Fibroblast of mammary gland (primary cell): ENCODE data around the gene MXRA8.
A peak's percentile ranks its signal among the peaks of the same experiment; 100 is the strongest.

Experiments used
- DNase-seq: peaks from one replicate; pipeline ENCODE4 v3.0.0-alpha.2; 2010; ENCODE audit warnings: low read depth
- H3K4me3 ChIP-seq: 2 replicates; pipeline ENCODE4 v1.5.1; 2011; ENCODE audit warnings: low read depth, mild to moderate bottlenecking, low read length, moderate library complexity; ENCODE audit not compliant: control insufficient read depth
- CTCF ChIP-seq: conservative IDR thresholded peaks from 2 replicates; pipeline ENCODE4 v1.5.1; 2011; ENCODE audit warnings: low read depth, low read length, inconsistent platforms; ENCODE audit not compliant: control insufficient read depth, insufficient read depth

MXRA8 gene

DNA sequence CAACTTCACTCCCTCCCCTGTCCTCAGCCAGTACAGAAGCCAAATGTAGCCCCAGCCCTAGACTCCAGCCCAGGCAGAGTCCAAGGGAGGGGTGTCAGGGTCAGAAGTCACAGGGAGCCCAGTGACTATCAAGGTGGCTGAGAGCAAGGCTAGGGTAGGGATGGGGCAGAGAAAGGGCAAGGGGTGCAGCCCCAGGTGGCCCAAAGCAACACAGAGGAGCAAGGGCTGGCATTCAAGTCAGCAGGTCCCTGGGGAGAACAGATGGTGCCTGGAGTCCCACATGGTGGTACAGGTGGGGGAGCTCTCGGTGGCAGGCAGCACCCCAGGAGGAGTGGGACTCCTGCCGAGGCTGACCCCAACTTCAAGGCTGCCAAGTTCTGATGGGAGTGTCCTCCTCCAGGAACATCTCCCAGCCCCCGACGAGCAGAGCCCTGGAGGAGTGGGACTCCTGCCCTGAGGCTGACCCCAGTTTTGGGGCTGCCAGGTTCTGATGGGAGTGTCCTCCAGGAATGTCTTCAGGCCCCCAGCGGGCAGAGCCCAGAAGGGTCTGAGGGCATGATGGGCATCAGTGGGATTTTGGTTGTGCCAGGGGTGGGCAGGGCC, 5.5 kb downstream of the MXRA8 start:
- no peak overlapping the region for H3K4me3 ChIP-seq
- DNase-seq = no peak
- TF ChIP-seq CTCF = no peak

DNA sequence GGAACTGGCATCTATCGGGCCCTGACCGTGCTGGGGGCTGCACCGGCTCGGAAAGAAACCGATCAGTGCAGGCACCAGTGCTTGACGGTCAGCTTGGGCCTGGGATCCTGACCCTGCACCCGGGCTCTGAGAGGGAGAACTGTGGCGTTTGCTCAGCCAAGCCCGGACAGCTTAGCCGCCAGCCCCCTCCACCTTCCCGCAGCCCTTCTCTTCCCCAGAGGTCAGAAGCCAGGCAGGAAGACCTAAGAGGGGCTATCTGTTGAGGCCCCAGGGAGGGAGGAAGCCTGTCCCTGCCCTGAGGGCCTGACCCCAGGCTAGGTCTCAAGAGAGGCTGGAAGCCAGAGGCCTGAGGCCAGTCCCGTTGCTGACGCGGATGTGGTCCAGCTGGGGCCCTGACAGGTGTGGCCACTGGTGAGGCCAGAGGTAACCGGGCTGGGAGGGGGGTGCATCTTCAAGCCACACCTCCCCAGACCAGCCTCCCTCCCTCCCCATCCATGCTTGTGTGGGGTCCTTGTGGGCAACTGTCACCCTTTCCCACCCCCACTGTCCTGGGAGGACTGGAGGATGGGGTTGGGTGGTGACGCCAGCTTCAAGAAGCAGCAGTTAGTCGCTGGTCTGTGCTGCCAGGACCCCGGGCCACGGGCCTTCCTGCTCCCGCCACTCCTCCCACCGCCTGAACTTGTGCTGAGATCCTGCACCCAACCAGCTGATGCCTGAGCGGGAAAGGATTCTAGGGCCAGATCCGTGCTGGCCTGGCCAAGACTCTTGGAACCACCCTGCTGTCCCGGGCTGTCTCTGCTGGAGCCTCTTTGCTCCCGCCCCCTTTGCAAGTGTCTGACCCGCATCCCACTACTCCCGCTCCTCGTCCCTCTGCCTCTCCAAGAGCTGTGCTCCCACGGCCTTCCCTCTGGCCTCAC, 6.6 kb downstream of the MXRA8 start:
- TF ChIP-seq CTCF = no peak
- H3K4me3 ChIP-seq = no peak overlapping the region

DNA sequence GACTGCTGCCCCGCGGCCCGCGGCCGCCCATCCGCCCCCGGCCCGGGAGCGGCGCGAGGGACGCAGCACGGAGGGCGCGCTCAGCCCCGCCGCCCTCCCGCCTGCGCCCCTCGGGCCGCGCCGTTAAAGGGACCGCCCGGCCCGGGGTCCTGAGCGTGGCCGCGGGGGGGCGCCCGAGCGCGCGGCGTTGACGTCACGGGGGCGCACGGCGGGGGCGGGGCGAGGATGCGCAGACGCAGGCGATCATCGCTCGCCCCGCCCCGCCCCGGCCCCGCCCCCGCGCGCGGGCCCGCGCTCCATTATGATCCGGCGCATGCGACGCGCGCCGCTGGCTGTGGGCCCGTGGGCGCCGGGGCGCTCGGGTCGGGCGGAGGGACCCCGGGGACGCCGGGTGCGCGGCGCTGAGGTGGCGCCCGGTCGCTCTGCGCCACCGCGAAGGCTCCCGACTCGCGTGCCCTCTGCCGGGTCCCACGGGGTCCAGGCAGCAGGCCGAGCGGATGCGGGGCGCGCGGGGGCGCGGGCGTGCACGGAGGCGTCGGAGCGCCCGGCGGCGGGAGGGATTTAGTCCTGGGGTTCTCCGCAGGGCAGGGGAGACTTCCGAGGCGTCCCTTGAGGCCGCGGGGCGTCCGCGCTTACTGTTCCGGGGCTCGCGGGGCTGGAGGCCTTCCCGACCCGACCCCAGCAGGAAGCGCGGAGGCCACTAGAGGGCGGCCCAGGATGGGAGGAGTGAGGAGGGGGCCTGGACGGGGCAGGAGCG, 8.9 kb downstream of the MXRA8 start, which contains the start of gene DVL1:
DVL1 (minus strand) TSS at position 163 of the 757 bp plus-strand sequence. CDS start 353 bp downstream, outside the sequence.
- H3K4me3 ChIP-seq = peak within 1 kb of the TSS; percentile 75
- TF ChIP-seq CTCF = peak; percentile 30
- DNase-seq = peak; percentile 70

More for the DNA sequence above, 6.6 kb downstream of the MXRA8 start:
- peak; percentile 61 for DNase-seq

DNA sequence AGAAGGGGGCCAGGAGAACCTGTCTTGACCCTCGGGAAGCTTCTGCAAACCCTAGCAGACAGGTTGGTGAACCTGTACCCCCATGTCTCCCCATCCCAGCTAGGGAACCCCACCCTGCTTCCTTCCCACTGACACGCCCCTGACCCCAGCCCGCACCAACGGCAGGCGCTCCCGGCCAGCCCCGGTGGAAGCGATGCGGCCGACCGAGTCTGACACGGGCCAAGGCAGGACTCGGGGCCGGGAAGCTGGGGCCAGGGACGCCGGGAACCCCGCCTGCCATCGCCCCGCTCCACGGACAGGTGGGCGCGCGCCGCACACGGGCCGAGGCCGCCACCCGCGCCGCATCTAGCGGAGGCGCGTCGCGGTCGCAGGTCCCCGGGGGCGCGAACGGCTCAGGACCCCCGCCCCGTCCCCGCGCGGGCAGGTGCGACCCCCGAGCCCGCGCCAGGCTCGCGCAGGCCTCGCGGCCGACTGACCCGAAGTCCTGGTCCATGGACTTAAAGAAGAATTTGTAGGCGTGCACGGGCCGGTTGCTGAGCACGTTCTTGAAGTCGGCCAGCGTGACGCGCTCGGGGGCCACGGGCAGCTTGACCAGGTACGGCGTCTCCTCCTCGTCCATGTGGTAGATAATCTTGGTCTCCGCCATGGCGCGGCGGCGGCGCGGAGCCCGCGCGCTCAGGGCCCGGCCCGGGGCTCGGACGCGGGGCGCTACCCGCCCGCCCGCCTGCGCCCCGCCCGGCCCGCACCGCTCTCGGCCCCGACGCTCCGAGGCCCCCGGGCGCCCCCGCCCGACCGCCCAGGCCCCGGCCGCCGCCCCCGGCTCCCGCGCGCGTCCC, 9.7 kb downstream of the MXRA8 start:
- DNase-seq = peak; percentile 44
- H3K4me3 ChIP-seq = peak overlapping the region; percentile 75
- no peak for TF ChIP-seq CTCF

DNA sequence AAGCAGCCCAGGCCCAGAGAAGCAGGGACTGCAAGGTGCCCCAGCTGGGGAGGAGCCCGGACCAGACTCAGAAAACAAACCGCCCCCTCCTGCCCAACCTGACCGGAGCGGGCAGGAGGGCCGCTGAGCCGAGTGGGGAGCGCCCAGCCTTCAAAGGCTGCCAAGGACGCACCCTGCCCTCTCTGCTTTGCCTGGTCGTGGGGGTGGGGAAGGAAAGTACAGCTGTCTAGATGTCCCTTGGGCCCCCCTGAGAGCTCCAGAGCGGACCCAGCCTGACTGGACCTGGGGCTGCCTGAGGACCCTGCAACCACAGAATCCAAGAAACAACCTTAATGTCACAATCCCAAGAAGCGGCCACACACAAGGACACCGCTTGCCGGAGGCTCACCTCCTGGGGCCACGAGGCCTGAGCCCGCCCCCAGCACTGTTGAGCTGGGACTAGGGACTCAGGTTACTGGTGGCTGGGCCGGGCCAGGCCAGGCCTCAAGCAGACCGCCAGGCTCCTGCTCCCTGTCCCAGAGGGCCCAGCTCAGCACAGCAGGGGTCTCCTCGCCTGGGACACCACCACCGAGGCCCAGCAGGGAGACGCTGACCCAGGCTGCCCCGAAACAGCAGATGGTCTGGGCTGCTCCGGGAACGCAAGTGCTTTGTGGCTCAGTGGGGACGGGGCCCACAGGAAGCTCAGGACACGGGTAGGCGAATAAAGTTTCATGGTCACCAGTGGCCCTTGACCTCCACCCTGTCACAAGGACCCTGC, 10.5 kb downstream of the MXRA8 start:
- TF ChIP-seq CTCF = no peak
- H3K4me3 ChIP-seq = peak overlapping the region; percentile 75
- DNase-seq = no peak
